ENCODE measurements around the gene PLIN3. TPM values are rescaled to one million over a fixed set of nuclear protein-coding genes. Genes with fewer than 3 reads are reported as not detected.
A peak's percentile ranks its signal among the peaks of the same experiment; 100 is the strongest.

Gene PLIN3
- total RNA-seq, 1 donor from 2014 or later = 157 TPM

DNA sequence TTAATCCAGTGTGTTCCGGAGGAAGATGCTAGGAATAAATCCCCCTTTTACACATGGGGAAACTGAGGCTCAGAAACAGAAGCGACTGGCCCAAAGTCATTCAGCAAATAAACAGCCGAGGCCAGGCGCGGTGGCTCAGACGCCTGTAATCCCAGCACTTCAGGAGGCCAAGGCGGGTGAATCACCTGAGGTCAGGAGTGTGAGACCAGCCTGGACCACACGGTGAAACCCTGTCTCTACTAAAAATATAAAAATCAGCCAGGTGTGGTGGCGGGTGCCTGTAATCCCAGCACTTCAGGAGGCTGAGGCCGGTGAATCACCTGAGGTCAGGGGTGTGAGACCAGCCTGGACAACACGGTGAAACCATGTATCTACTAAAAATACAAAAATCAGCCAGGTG, 11.6 kb upstream of the PLIN3 start:
- H3K27ac Mint-ChIP-seq (ENCODE audit: unreplicated experiment) = no peak overlapping the region
- H3K36me3 Mint-ChIP-seq (ENCODE audit: low read depth, unreplicated experiment) = peaks cover 2% of the 10 kb centered on the region
- Histone ChIP-seq H2AFZ (ENCODE audit: low read depth, low read length) (peak overlapping the region; percentile 96), H3K27ac (ENCODE audit: low read depth, low read length) (no peak overlapping the region), H3K36me3 (ENCODE audit: insufficient read depth, low read length) (no peaks in the 10 kb centered on the region), H3K4me3 (ENCODE audit: insufficient read depth, low read depth, low read length) (no peak overlapping the region), H3K9ac (ENCODE audit: low read length) (no peak overlapping the region), H3K9me3 (ENCODE audit: insufficient read depth, low read depth, low read length) (no peaks in the 10 kb centered on the region), H3K4me1 (ENCODE audit: insufficient read depth, low read length) (peaks cover 18% of the 10 kb centered on the region), H3K79me2 (ENCODE audit: insufficient read depth, low read length) (no peaks in the 10 kb centered on the region), H3K4me2 (ENCODE audit: low read length) (peak overlapping the region; percentile 43), H4K20me1 (ENCODE audit: insufficient read depth, low read length) (no peaks in the 10 kb centered on the region), H3K27me3 (ENCODE audit: insufficient read depth, low read length) (peaks cover under 1% of the 10 kb centered on the region)
- FAIRE-seq (no peak), DNase-seq (ENCODE audit: low read depth) (no peak)
- TF ChIP-seq CTCF (IDR thresholded peaks at IDR 0.05; ENCODE audit: insufficient read depth, low read depth, low read length) (no peak), EZH2 (IDR thresholded peaks at IDR 0.05; ENCODE audit: insufficient read depth, low read length) (no peak)
- peaks cover under 1% of the 10 kb centered on the region for H3K27me3 Mint-ChIP-seq (ENCODE audit: low read depth, unreplicated experiment)
- H3K4me1 Mint-ChIP-seq (ENCODE audit: low read depth, unreplicated experiment) = no peaks in the 10 kb centered on the region
- no peak overlapping the region for H3K4me3 Mint-ChIP-seq (ENCODE audit: unreplicated experiment)
- no peaks in the 10 kb centered on the region for H3K9me3 Mint-ChIP-seq (ENCODE audit: unreplicated experiment)

- Histone ChIP-seq H3K9ac (ENCODE audit: low read length) (peak overlapping the region; percentile 65), H3K4me3 (ENCODE audit: insufficient read depth, low read depth, low read length) (no peak overlapping the region), H2AFZ (ENCODE audit: low read depth, low read length) (peak overlapping the region; percentile 96), H3K27ac (ENCODE audit: low read depth, low read length) (no peak overlapping the region), H3K4me2 (ENCODE audit: low read length) (peak overlapping the region; percentile 43), H4K20me1 (ENCODE audit: insufficient read depth, low read length) (no peaks in the 10 kb centered on the region), H3K27me3 (ENCODE audit: insufficient read depth, low read length) (peaks cover 3% of the 10 kb centered on the region), H3K36me3 (ENCODE audit: insufficient read depth, low read length) (no peaks in the 10 kb centered on the region), H3K4me1 (ENCODE audit: insufficient read depth, low read length) (peaks cover 18% of the 10 kb centered on the region), H3K9me3 (ENCODE audit: insufficient read depth, low read depth, low read length) (no peaks in the 10 kb centered on the region), H3K79me2 (ENCODE audit: insufficient read depth, low read length) (no peaks in the 10 kb centered on the region)
- TF ChIP-seq EZH2 (IDR thresholded peaks at IDR 0.05; ENCODE audit: insufficient read depth, low read length) = no peak
- TF ChIP-seq CTCF (IDR thresholded peaks at IDR 0.05; ENCODE audit: insufficient read depth, low read depth, low read length) = no peak
- DNase-seq (ENCODE audit: low read depth) (no peak), FAIRE-seq (no peak)
- Mint-ChIP-seq H3K4me3 (ENCODE audit: unreplicated experiment) (no peak overlapping the region), H3K4me1 (ENCODE audit: low read depth, unreplicated experiment) (no peaks in the 10 kb centered on the region), H3K27ac (ENCODE audit: unreplicated experiment) (no peak overlapping the region), H3K9me3 (ENCODE audit: unreplicated experiment) (no peaks in the 10 kb centered on the region), H3K27me3 (ENCODE audit: low read depth, unreplicated experiment) (peaks cover 6% of the 10 kb centered on the region), H3K36me3 (ENCODE audit: low read depth, unreplicated experiment) (peaks cover 5% of the 10 kb centered on the region)
Measured at GRCh38 chr19:4878491-4878968, 11.1 kb upstream of the PLIN3 start.

GRCh38 chr19:4877753-4878490, 10.5 kb upstream of the PLIN3 start:
- Mint-ChIP-seq H3K9me3 (ENCODE audit: unreplicated experiment) (no peaks in the 10 kb centered on the region), H3K27me3 (ENCODE audit: low read depth, unreplicated experiment) (peaks cover 6% of the 10 kb centered on the region), H3K4me3 (ENCODE audit: unreplicated experiment) (no peak overlapping the region), H3K27ac (ENCODE audit: unreplicated experiment) (no peak overlapping the region), H3K36me3 (ENCODE audit: low read depth, unreplicated experiment) (peaks cover 5% of the 10 kb centered on the region), H3K4me1 (ENCODE audit: low read depth, unreplicated experiment) (no peaks in the 10 kb centered on the region)
- H3K9ac ChIP-seq (ENCODE audit: low read length) = peak overlapping the region; percentile 65
- peak overlapping the region; percentile 96 for H2AFZ ChIP-seq (ENCODE audit: low read depth, low read length)
- TF ChIP-seq EZH2 (IDR thresholded peaks at IDR 0.05; ENCODE audit: insufficient read depth, low read length) (no peak), CTCF (IDR thresholded peaks at IDR 0.05; ENCODE audit: insufficient read depth, low read depth, low read length) (no peak)
- no peak for FAIRE-seq
- H3K4me1 ChIP-seq (ENCODE audit: insufficient read depth, low read length) = peaks cover 18% of the 10 kb centered on the region
- peak overlapping the region; percentile 43 for H3K4me2 ChIP-seq (ENCODE audit: low read length)
- H3K36me3 ChIP-seq (ENCODE audit: insufficient read depth, low read length) = no peaks in the 10 kb centered on the region
- no peak for DNase-seq (ENCODE audit: low read depth)
- H3K9me3 ChIP-seq (ENCODE audit: insufficient read depth, low read depth, low read length) = no peaks in the 10 kb centered on the region
- no peaks in the 10 kb centered on the region for H4K20me1 ChIP-seq (ENCODE audit: insufficient read depth, low read length)
- no peak overlapping the region for H3K4me3 ChIP-seq (ENCODE audit: insufficient read depth, low read depth, low read length)
- no peak overlapping the region for H3K27ac ChIP-seq (ENCODE audit: low read depth, low read length)
- no peaks in the 10 kb centered on the region for H3K79me2 ChIP-seq (ENCODE audit: insufficient read depth, low read length)
- peaks cover 3% of the 10 kb centered on the region for H3K27me3 ChIP-seq (ENCODE audit: insufficient read depth, low read length)

All from astrocyte (in vitro differentiated cells and primary cell).